Measurements from ENCODE around the gene MGMT. TPM values are rescaled to one million over a fixed set of nuclear protein-coding genes. Genes with fewer than 3 reads are reported as not detected.

MGMT gene
- total RNA-seq, 1 donor from 2014 or later, result 29.7 TPM

GRCh38 chr10:129764011-129764900 is 297.2 kb downstream of the MGMT start:
- Histone ChIP-seq H3K27ac (ENCODE audit: low read depth, low read length) (no peak overlapping the region), H3K4me3 (ENCODE audit: low read length in 3 of 3) (no peak overlapping the region), H3K4me1 (ENCODE audit: control insufficient read depth in 3 of 3, insufficient read depth in 3 of 3, low read length in 3 of 3) (no peaks in the 10 kb centered on the region), H3K9me3 (ENCODE audit: control insufficient read depth in 3 of 3, low read length in 3 of 3) (no peaks in the 10 kb centered on the region), H3K27me3 (ENCODE audit: control insufficient read depth in 3 of 3, insufficient read depth in 3 of 3, low read length in 3 of 3) (no peaks in the 10 kb centered on the region), H3K36me3 (ENCODE audit: control insufficient read depth in 3 of 3, insufficient read depth in 3 of 3, low read length in 3 of 3) (peaks cover 10 to 16% (median 15%) of the 10 kb centered on the region in 3 donors), H3K9ac (ENCODE audit: low read depth in 1 of 3, low read length in 3 of 3) (no peak overlapping the region)

- Histone ChIP-seq H3K4me1 (ENCODE audit: control insufficient read depth in 3 of 3, insufficient read depth in 3 of 3, low read length in 3 of 3) (no peaks in the 10 kb centered on the region), H3K9ac (ENCODE audit: low read depth in 1 of 3, low read length in 3 of 3) (no peak overlapping the region), H3K27me3 (ENCODE audit: control insufficient read depth in 3 of 3, insufficient read depth in 3 of 3, low read length in 3 of 3) (no peaks in the 10 kb centered on the region), H3K9me3 (ENCODE audit: control insufficient read depth in 3 of 3, low read length in 3 of 3) (no peaks in the 10 kb centered on the region), H3K36me3 (ENCODE audit: control insufficient read depth in 3 of 3, insufficient read depth in 3 of 3, low read length in 3 of 3) (peaks cover 2 to 18% (median 12%) of the 10 kb centered on the region in 3 donors), H3K27ac (ENCODE audit: low read depth, low read length) (no peak overlapping the region), H3K4me3 (ENCODE audit: low read length in 3 of 3) (no peak overlapping the region)
Observed at GRCh38 chr10:129764901-129765663, 298.0 kb downstream of the MGMT start.

DNA sequence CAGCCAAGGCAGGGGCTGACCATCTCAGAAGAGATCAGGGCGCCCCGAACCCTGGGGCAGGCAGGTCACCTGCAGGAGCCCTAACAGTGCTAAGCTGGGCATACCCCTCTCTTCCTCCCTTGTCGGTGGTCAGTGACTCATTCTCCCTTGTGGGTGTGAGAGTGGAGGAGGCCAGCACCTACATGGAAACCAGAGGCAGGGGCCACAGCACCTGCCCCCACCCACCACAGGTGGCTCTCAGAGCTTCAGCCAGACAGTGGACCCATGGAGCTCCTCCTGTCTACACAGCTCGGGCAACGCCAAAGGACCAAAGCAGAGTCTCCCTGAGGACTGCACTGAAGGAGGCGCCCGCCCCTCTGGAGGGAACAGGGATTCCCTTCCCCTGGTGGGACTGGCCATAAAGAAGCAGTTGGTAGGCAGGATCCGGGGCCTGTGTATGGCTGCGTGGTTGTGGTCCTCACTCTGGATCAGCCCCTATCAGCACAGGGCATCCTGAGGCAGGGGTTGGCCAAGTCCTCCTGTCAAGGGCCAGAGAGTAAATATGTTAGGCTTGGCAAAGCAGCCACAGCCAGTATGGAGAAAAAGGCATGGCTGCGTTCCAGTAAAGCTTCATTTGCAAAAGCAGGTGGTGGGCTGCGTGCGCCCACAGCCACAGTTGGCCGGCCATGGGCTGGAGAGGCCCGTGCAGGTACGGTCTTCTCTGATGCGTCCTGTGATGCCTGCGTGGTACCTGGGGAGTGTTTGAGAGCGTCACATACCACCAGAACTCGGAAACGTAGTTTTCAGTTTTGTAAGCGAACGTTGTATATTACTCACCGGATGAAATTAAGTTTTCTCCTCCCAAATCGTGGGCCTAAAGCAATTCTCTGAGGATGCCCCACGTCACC is 298.9 kb downstream of the MGMT start:
- Histone ChIP-seq H3K27ac (ENCODE audit: low read depth, low read length) (no peak overlapping the region), H3K9ac (ENCODE audit: low read depth in 1 of 3, low read length in 3 of 3) (no peak overlapping the region), H3K4me3 (ENCODE audit: low read length in 3 of 3) (no peak overlapping the region), H3K9me3 (ENCODE audit: control insufficient read depth in 3 of 3, low read length in 3 of 3) (no peaks in the 10 kb centered on the region), H3K36me3 (ENCODE audit: control insufficient read depth in 3 of 3, insufficient read depth in 3 of 3, low read length in 3 of 3) (peaks cover 0 to 16% (median 14%) of the 10 kb centered on the region in 3 donors), H3K4me1 (ENCODE audit: control insufficient read depth in 3 of 3, insufficient read depth in 3 of 3, low read length in 3 of 3) (no peaks in the 10 kb centered on the region), H3K27me3 (ENCODE audit: control insufficient read depth in 3 of 3, insufficient read depth in 3 of 3, low read length in 3 of 3) (no peaks in the 10 kb centered on the region)

DNA sequence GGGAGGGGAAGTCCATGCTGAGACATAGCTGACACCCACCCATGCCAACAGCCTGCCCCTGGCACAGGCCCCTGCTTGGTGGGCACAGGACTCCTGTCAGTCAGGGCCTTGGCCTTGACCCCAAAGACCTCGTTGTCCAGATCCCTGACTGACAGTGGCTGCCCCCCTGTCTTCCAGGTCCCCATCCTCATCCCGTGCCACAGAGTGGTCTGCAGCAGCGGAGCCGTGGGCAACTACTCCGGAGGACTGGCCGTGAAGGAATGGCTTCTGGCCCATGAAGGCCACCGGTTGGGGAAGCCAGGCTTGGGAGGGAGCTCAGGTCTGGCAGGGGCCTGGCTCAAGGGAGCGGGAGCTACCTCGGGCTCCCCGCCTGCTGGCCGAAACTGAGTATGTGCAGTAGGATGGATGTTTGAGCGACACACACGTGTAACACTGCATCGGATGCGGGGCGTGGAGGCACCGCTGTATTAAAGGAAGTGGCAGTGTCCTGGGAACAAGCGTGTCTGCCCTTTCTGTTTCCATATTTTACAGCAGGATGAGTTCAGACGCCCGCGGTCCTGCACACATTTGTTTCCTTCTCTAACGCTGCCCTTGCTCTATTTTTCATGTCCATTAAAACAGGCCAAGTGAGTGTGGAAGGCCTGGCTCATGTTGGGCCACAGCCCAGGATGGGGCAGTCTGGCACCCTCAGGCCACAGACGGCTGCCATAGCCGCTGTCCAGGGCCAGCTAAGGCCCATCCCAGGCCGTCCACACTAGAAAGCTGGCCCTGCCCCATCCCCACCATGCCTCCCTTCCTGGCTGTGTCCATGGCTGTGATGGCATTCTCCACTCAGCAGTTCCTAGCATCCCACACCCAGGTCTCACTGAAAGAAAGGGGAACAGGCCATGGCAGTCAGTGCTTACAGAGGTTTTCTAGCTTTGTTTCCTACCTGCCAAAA is 299.8 kb downstream of the MGMT start:
- Histone ChIP-seq H3K9ac (ENCODE audit: low read depth in 1 of 3, low read length in 3 of 3) (no peak overlapping the region), H3K27ac (ENCODE audit: low read depth, low read length) (no peak overlapping the region), H3K4me1 (ENCODE audit: control insufficient read depth in 3 of 3, insufficient read depth in 3 of 3, low read length in 3 of 3) (no peaks in the 10 kb centered on the region), H3K9me3 (ENCODE audit: control insufficient read depth in 3 of 3, low read length in 3 of 3) (no peaks in the 10 kb centered on the region), H3K27me3 (ENCODE audit: control insufficient read depth in 3 of 3, insufficient read depth in 3 of 3, low read length in 3 of 3) (no peaks in the 10 kb centered on the region), H3K4me3 (ENCODE audit: low read length in 3 of 3) (no peak overlapping the region), H3K36me3 (ENCODE audit: control insufficient read depth in 3 of 3, insufficient read depth in 3 of 3, low read length in 3 of 3) (peaks cover 0 to 12% (median 11%) of the 10 kb centered on the region in 3 donors)

DNA sequence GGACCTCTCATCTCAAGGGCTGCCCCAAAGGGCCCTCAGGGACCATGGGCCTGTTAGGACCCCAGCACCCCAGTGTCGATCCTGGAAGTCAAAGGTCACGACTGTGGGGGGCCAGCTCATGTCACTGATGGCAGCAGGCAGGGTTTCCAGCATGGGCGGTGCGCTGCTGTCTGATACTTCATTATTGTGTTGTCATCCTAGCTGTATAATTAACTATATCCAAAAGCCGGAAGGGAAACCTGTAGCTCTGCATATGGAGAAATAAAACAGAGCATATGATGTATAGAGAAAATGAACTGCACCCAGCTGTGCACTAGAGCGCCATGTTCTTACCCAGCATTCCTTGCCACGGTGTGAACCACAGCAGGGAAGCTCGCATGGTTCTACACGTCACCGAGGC is 300.7 kb downstream of the MGMT start:
- H3K9me3 ChIP-seq (ENCODE audit: control insufficient read depth in 3 of 3, low read length in 3 of 3), result no peaks in the 10 kb centered on the region
- H3K36me3 ChIP-seq (ENCODE audit: control insufficient read depth in 3 of 3, insufficient read depth in 3 of 3, low read length in 3 of 3), result peaks cover 0 to 12% (median 11%) of the 10 kb centered on the region in 3 donors
- H3K9ac ChIP-seq (ENCODE audit: low read depth in 1 of 3, low read length in 3 of 3), result no peak overlapping the region
- no peak overlapping the region for H3K4me3 ChIP-seq (ENCODE audit: low read length in 3 of 3)
- H3K4me1 ChIP-seq (ENCODE audit: control insufficient read depth in 3 of 3, insufficient read depth in 3 of 3, low read length in 3 of 3), result no peaks in the 10 kb centered on the region
- H3K27me3 ChIP-seq (ENCODE audit: control insufficient read depth in 3 of 3, insufficient read depth in 3 of 3, low read length in 3 of 3), result no peaks in the 10 kb centered on the region
- H3K27ac ChIP-seq (ENCODE audit: low read depth, low read length), result no peak overlapping the region

DNA sequence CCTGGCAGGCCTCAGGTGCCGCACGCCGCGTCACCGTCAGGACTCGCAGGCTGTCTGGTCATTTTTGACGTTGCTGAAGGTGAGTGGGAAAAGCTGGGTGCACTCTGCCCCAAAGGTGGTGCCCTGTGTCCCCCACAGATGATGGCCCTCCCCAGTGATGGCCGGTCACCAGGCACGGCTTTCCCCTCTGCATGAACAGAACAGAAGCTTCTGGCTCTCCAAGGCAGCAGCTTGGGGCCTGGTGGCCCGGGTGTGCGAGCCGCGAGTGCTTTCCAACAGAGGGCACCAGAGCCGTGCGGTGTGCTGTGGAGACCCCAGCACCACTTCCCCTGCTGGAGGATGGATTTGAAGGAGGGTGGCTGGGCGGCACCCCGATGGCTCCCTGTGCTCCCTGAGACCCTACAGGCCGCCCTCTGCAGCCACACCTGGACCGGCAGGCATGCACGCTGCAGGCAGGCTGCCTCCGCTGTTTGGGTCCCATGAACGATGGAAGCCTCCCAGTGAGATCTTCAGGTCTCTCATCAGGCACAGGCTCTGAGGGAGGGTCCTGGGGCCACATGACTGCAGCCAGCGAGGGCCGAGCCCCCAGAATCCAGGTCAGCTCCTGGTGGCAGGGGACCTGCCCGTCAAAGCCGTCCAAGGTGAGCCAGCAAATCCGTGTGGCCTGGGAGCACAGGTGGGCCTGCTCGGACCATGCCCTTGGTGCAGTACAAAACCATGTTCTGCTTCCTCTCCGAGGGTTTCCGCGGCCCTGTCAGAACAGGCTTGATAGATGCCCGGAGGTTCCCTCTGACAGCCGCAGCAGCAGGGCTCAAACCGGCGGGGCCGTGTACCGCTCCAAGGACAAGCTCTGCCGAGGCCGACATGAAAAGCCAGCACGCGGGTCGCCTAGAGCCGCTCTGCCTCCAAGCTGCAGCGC is 301.7 kb downstream of the MGMT start:
- H3K27me3 ChIP-seq (ENCODE audit: control insufficient read depth in 3 of 3, insufficient read depth in 3 of 3, low read length in 3 of 3), result no peaks in the 10 kb centered on the region
- no peak overlapping the region for H3K27ac ChIP-seq (ENCODE audit: low read depth, low read length)
- no peak overlapping the region for H3K4me3 ChIP-seq (ENCODE audit: low read length in 3 of 3)
- no peak overlapping the region for H3K9ac ChIP-seq (ENCODE audit: low read depth in 1 of 3, low read length in 3 of 3)
- H3K36me3 ChIP-seq (ENCODE audit: control insufficient read depth in 3 of 3, insufficient read depth in 3 of 3, low read length in 3 of 3), result peaks cover 0 to 12% (median 11%) of the 10 kb centered on the region in 3 donors
- H3K9me3 ChIP-seq (ENCODE audit: control insufficient read depth in 3 of 3, low read length in 3 of 3), result no peaks in the 10 kb centered on the region
- no peaks in the 10 kb centered on the region for H3K4me1 ChIP-seq (ENCODE audit: control insufficient read depth in 3 of 3, insufficient read depth in 3 of 3, low read length in 3 of 3)

- H3K27ac ChIP-seq (ENCODE audit: low read depth, low read length), result no peak overlapping the region
- no peaks in the 10 kb centered on the region for H3K9me3 ChIP-seq (ENCODE audit: control insufficient read depth in 3 of 3, low read length in 3 of 3)
- H3K9ac ChIP-seq (ENCODE audit: low read depth in 1 of 3, low read length in 3 of 3), result no peak overlapping the region
- no peak overlapping the region for H3K4me3 ChIP-seq (ENCODE audit: low read length in 3 of 3)
- no peaks in the 10 kb centered on the region for H3K27me3 ChIP-seq (ENCODE audit: control insufficient read depth in 3 of 3, insufficient read depth in 3 of 3, low read length in 3 of 3)
- H3K36me3 ChIP-seq (ENCODE audit: control insufficient read depth in 3 of 3, insufficient read depth in 3 of 3, low read length in 3 of 3), result peaks cover 0 to 12% (median 11%) of the 10 kb centered on the region in 3 donors
- H3K4me1 ChIP-seq (ENCODE audit: control insufficient read depth in 3 of 3, insufficient read depth in 3 of 3, low read length in 3 of 3), result no peaks in the 10 kb centered on the region
Observed at GRCh38 chr10:129769381-129770116, 302.5 kb downstream of the MGMT start.

- Histone ChIP-seq H3K9me3 (ENCODE audit: control insufficient read depth in 3 of 3, low read length in 3 of 3) (no peaks in the 10 kb centered on the region), H3K36me3 (ENCODE audit: control insufficient read depth in 3 of 3, insufficient read depth in 3 of 3, low read length in 3 of 3) (peaks cover 0 to 11% (median 10%) of the 10 kb centered on the region in 3 donors), H3K9ac (ENCODE audit: low read depth in 1 of 3, low read length in 3 of 3) (no peak overlapping the region), H3K27ac (ENCODE audit: low read depth, low read length) (no peak overlapping the region), H3K4me1 (ENCODE audit: control insufficient read depth in 3 of 3, insufficient read depth in 3 of 3, low read length in 3 of 3) (no peaks in the 10 kb centered on the region), H3K27me3 (ENCODE audit: control insufficient read depth in 3 of 3, insufficient read depth in 3 of 3, low read length in 3 of 3) (no peaks in the 10 kb centered on the region), H3K4me3 (ENCODE audit: low read length in 3 of 3) (no peak overlapping the region)
Observed at GRCh38 chr10:129770286-129770685, 303.2 kb downstream of the MGMT start.

Data from skeletal muscle tissue (tissue), 4 donors.